ENCODE data around the gene GUCA2B. TPM values are rescaled to one million over a fixed set of nuclear protein-coding genes. Genes with fewer than 3 reads are reported as not detected.

GUCA2B gene
- total RNA-seq, 1 experiment from 2014 or later: not detected

DNA sequence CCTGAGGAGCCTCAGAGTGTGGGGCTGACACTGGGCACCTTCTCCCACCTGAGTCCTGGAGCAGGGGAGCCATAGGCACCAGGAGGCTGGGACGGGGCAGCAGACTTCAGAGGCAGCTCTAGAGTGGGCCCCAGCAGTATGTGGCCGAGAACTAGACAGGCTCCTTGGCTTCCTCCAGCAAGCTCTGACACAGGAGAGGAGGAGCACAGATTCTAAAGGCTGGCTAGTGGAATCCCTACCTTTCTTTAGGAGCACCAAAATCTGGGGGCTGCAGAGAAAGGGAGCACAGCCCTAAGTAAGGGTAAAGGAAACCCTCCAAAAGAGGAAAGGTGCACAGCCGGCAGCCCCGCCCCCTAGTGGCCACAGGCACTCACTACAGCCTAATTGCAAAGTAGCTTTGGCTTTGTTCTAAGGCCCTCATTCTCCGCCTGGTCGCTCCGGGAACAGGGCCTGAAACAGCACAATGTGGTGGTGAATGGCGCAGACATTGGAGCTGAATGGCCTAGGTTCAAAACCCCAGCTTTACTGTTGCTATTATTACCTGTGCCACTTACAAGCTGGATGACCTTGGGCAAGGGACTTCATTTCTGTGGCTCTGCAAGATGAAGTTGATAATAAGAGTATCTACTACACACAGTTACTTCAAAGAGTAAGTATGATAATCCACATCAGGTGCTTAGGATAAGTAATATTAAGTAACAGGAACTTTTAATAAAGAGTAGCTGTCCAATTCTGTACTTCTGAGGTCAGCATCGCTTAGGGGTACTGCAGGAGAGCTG lies 20.1 kb downstream of the GUCA2B start:
- Histone ChIP-seq H3K9me2 (replicated peaks; ENCODE audit: insufficient read depth, low read length) (no peaks in the 10 kb centered on the region), H3K4me3 (ENCODE audit: low read length) (no peak overlapping the region), H3K4me1 (ENCODE audit: low read length) (no peaks in the 10 kb centered on the region), H3K27ac (ENCODE audit: low read length) (no peak overlapping the region), H3K4me2 (ENCODE audit: low read depth, low read length, poor library complexity, severe bottlenecking) (no peak overlapping the region), H3K36me3 (ENCODE audit: insufficient read depth, low read length) (no peaks in the 10 kb centered on the region), H2AFZ (ENCODE audit: low read length) (no peak overlapping the region), H3K9me3 (ENCODE audit: low read length) (no peaks in the 10 kb centered on the region), H3K9ac (ENCODE audit: low read length) (no peak overlapping the region), H4K20me1 (ENCODE audit: insufficient read depth, low read depth, low read length) (0 out of 2 replicates have a peak, but pooled peaks cover 5% of the 10 kb centered on the region), H3K79me2 (ENCODE audit: low read length) (no peaks in the 10 kb centered on the region), H3K27me3 (ENCODE audit: low read length) (no peaks in the 10 kb centered on the region)
- peak; percentile 84 for DNase-seq

- no peak overlapping the region for H3K9ac ChIP-seq (ENCODE audit: low read length)
- no peaks in the 10 kb centered on the region for H3K4me1 ChIP-seq (ENCODE audit: low read length)
- H3K9me3 ChIP-seq (ENCODE audit: low read length): no peaks in the 10 kb centered on the region
- no peak overlapping the region for H3K27ac ChIP-seq (ENCODE audit: low read length)
- H3K9me2 ChIP-seq (replicated peaks; ENCODE audit: insufficient read depth, low read length): no peaks in the 10 kb centered on the region
- no peak for DNase-seq
- no peaks in the 10 kb centered on the region for H3K79me2 ChIP-seq (ENCODE audit: low read length)
- no peaks in the 10 kb centered on the region for H3K27me3 ChIP-seq (ENCODE audit: low read length)
- H3K4me2 ChIP-seq (ENCODE audit: low read depth, low read length, poor library complexity, severe bottlenecking): no peak overlapping the region
- no peak overlapping the region for H2AFZ ChIP-seq (ENCODE audit: low read length)
- no peak overlapping the region for H3K4me3 ChIP-seq (ENCODE audit: low read length)
- H4K20me1 ChIP-seq (ENCODE audit: insufficient read depth, low read depth, low read length): 0 out of 2 replicates have a peak, but pooled peaks cover 5% of the 10 kb centered on the region
- H3K36me3 ChIP-seq (ENCODE audit: insufficient read depth, low read length): no peaks in the 10 kb centered on the region
Observed at GRCh38 chr1:42173961-42174735, 20.9 kb downstream of the GUCA2B start.

DNA sequence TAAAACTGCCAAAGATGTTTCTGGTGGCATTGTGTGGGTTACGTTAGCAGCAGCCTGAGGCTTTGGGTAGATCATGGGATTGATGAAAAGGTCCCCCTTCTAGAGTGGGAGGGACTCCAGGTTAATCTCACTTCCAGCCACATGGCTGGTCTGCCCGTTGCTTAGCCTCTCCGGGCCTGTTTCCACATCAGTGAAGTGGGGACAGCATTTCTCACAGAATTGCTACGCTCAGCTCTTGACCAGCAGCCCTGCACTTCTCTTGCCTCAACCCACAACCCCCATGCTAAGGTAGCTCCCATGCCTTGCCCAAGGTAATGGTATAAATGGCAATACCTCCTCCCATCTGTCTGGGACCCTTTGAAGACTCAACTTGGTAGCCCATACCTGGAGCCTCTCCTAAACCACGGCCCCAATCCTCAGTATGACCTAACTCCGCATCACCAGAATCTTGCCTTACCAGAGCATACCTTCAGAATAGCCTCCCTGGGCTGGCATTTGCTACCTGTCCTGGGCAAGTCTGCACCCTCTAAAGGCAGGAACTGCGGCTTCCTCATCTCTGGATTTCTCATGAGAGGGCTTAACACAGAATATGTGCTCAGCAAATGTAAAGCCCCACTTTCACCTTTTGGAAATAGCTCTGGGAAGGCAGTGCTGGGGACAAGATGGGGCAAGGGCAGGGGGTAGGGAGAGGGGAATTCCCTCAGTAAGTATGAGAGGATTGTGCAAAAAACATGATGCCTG lies 22.3 kb downstream of the GUCA2B start:
- no peak overlapping the region for H3K9ac ChIP-seq (ENCODE audit: low read length)
- no peaks in the 10 kb centered on the region for H3K79me2 ChIP-seq (ENCODE audit: low read length)
- H3K9me2 ChIP-seq (replicated peaks; ENCODE audit: insufficient read depth, low read length): no peaks in the 10 kb centered on the region
- no peaks in the 10 kb centered on the region for H3K27me3 ChIP-seq (ENCODE audit: low read length)
- no peak for DNase-seq
- no peaks in the 10 kb centered on the region for H3K36me3 ChIP-seq (ENCODE audit: insufficient read depth, low read length)
- H3K4me3 ChIP-seq (ENCODE audit: low read length): no peak overlapping the region
- no peak overlapping the region for H3K27ac ChIP-seq (ENCODE audit: low read length)
- H3K9me3 ChIP-seq (ENCODE audit: low read length): no peaks in the 10 kb centered on the region
- 0 out of 2 replicates have a peak, but pooled peaks cover 5% of the 10 kb centered on the region for H4K20me1 ChIP-seq (ENCODE audit: insufficient read depth, low read depth, low read length)
- no peaks in the 10 kb centered on the region; the same call in 1 of the 2 replicates for H3K4me1 ChIP-seq (ENCODE audit: low read length)
- no peak overlapping the region for H2AFZ ChIP-seq (ENCODE audit: low read length)
- H3K4me2 ChIP-seq (ENCODE audit: low read depth, low read length, poor library complexity, severe bottlenecking): no peak overlapping the region

DNA sequence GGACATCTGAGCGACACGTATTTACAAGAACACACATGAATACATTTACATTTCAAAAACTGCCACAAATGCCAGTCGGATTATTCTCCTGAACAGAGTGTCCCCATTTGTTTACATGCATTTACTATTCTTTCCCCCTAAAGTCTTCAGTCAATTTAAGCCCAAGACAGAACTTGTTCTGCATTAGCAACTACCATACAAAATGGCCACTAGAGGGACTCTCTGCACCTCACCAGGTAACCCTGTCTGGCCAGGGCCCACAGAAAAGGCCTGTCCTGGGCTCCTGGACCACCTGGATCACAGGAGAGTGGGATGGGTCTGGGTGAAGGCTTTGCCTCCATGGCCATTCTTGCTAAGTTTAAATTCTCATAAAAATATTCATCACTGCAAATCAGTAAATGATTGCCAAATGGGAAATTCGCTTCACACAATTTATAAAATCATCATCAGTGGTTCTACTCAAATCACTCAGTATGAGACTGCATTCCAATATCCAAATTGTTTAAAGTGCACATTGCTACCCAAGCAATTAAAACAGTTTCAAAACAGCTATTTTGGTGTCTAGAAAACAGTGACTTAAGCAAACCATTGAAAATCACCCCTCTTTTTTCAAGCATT lies 23.8 kb downstream of the GUCA2B start:
- no peaks in the 10 kb centered on the region for H3K9me3 ChIP-seq (ENCODE audit: low read length)
- H3K27me3 ChIP-seq (ENCODE audit: low read length): no peaks in the 10 kb centered on the region
- no peaks in the 10 kb centered on the region for H3K9me2 ChIP-seq (replicated peaks; ENCODE audit: insufficient read depth, low read length)
- no peaks in the 10 kb centered on the region for H3K79me2 ChIP-seq (ENCODE audit: low read length)
- no peaks in the 10 kb centered on the region for H3K36me3 ChIP-seq (ENCODE audit: insufficient read depth, low read length)
- H3K4me1 ChIP-seq (ENCODE audit: low read length): no peaks in the 10 kb centered on the region; the same call in 1 of the 2 replicates
- peak; percentile 81 for DNase-seq
- H3K4me2 ChIP-seq (ENCODE audit: low read depth, low read length, poor library complexity, severe bottlenecking): no peak overlapping the region
- no peak overlapping the region for H3K27ac ChIP-seq (ENCODE audit: low read length)
- 0 out of 2 replicates have a peak, but pooled peaks cover 5% of the 10 kb centered on the region for H4K20me1 ChIP-seq (ENCODE audit: insufficient read depth, low read depth, low read length)
- no peak overlapping the region for H3K9ac ChIP-seq (ENCODE audit: low read length)
- H2AFZ ChIP-seq (ENCODE audit: low read length): no peak overlapping the region
- H3K4me3 ChIP-seq (ENCODE audit: low read length): no peak overlapping the region

- H3K4me2 ChIP-seq (ENCODE audit: low read depth, low read length, poor library complexity, severe bottlenecking): no peak overlapping the region
Observed at GRCh38 chr1:42177541-42177981, 24.4 kb downstream of the GUCA2B start.

GRCh38 chr1:42178249-42178648 lies 25.0 kb downstream of the GUCA2B start:
- Histone ChIP-seq H3K4me3 (ENCODE audit: low read length) (no peak overlapping the region), H3K27ac (ENCODE audit: low read length) (no peak overlapping the region), H3K27me3 (ENCODE audit: low read length) (no peaks in the 10 kb centered on the region), H3K4me2 (ENCODE audit: low read depth, low read length, poor library complexity, severe bottlenecking) (no peak overlapping the region), H3K9me3 (ENCODE audit: low read length) (no peaks in the 10 kb centered on the region), H2AFZ (ENCODE audit: low read length) (no peak overlapping the region), H3K36me3 (ENCODE audit: insufficient read depth, low read length) (no peaks in the 10 kb centered on the region), H3K9me2 (replicated peaks; ENCODE audit: insufficient read depth, low read length) (no peaks in the 10 kb centered on the region), H4K20me1 (ENCODE audit: insufficient read depth, low read depth, low read length) (no peaks in the 10 kb centered on the region), H3K4me1 (ENCODE audit: low read length) (no peaks in the 10 kb centered on the region; the same call in 1 of the 2 replicates), H3K79me2 (ENCODE audit: low read length) (no peaks in the 10 kb centered on the region), H3K9ac (ENCODE audit: low read length) (no peak overlapping the region)
- DNase-seq: no peak

More at GRCh38 chr1:42177541-42177981, 24.4 kb downstream of the GUCA2B start:
- no peak for DNase-seq
- Histone ChIP-seq H3K4me1 (ENCODE audit: low read length) (no peaks in the 10 kb centered on the region; the same call in 1 of the 2 replicates), H3K36me3 (ENCODE audit: insufficient read depth, low read length) (no peaks in the 10 kb centered on the region), H3K9me2 (replicated peaks; ENCODE audit: insufficient read depth, low read length) (no peaks in the 10 kb centered on the region), H3K9ac (ENCODE audit: low read length) (no peak overlapping the region), H3K79me2 (ENCODE audit: low read length) (no peaks in the 10 kb centered on the region), H4K20me1 (ENCODE audit: insufficient read depth, low read depth, low read length) (0 out of 2 replicates have a peak, but pooled peaks cover 5% of the 10 kb centered on the region), H3K4me3 (ENCODE audit: low read length) (no peak overlapping the region), H3K9me3 (ENCODE audit: low read length) (no peaks in the 10 kb centered on the region), H3K27me3 (ENCODE audit: low read length) (no peaks in the 10 kb centered on the region), H3K27ac (ENCODE audit: low read length) (no peak overlapping the region), H2AFZ (ENCODE audit: low read length) (no peak overlapping the region)

- Histone ChIP-seq H2AFZ (ENCODE audit: low read length) (no peak overlapping the region), H3K9me3 (ENCODE audit: low read length) (no peaks in the 10 kb centered on the region), H3K36me3 (ENCODE audit: insufficient read depth, low read length) (no peaks in the 10 kb centered on the region), H3K9me2 (replicated peaks; ENCODE audit: insufficient read depth, low read length) (no peaks in the 10 kb centered on the region), H3K4me1 (ENCODE audit: low read length) (no peaks in the 10 kb centered on the region; the same call in 1 of the 2 replicates), H3K4me3 (ENCODE audit: low read length) (no peak overlapping the region), H3K79me2 (ENCODE audit: low read length) (no peaks in the 10 kb centered on the region), H3K27me3 (ENCODE audit: low read length) (no peaks in the 10 kb centered on the region), H3K9ac (ENCODE audit: low read length) (no peak overlapping the region), H3K27ac (ENCODE audit: low read length) (no peak overlapping the region), H4K20me1 (ENCODE audit: insufficient read depth, low read depth, low read length) (no peaks in the 10 kb centered on the region), H3K4me2 (ENCODE audit: low read depth, low read length, poor library complexity, severe bottlenecking) (no peak overlapping the region)
- no peak for DNase-seq
Observed at GRCh38 chr1:42179275-42179674, 26.1 kb downstream of the GUCA2B start.

Data from Karpas-422 (cell line).